ENCODE data around the gene TROAP.

DNA sequence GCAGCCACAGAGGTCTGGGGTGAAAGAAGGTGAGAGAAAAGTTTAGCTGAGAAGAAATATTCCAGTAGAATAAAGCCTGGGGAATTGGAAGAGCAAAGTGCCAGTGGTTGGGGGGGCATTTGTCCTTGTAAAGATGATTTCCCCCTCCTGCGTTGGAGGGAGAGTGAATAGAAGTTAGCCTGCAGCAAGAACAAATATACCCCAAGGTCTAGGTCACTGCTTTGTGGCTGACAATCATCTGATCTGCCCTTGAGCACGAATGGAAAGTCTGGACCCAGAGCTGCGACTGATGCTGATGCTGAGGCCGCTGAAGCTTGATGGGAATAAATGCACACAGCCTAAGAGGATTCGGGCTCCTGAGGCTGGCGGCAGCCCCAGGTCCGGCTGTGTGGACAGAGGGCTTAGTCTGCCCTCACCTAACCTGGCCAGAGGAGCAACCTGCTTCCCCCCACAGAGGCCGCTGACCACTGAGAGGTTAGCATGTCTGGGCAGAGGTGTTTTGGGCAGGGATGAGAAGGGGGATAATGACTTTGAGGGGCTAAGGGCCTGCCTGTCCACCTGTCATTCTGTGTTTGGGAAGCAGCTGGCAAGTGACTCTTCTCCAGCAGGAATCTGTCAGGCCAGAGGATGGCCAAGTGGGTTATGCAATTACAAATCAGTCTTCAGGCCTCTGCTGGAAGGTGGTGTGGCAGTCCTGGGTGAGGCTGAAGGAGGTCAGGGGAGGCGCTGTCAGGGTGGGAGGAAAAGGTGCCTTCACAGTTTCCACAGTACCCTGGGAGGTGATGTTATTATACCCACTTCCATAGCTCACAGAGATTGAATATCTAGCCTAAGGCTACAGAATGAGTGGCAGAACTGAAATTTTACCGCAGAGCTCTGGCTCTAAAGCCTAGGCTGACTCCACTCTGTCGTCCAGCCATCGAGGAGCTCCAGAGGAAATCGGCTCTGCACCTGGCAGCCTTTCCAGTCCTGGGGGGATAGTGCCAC lies 46.5 kb upstream of the TROAP start:
- no peak for TF ChIP-seq POLR2A (IDR thresholded peaks at IDR 0.05)
- TF ChIP-seq, protein P1, sequence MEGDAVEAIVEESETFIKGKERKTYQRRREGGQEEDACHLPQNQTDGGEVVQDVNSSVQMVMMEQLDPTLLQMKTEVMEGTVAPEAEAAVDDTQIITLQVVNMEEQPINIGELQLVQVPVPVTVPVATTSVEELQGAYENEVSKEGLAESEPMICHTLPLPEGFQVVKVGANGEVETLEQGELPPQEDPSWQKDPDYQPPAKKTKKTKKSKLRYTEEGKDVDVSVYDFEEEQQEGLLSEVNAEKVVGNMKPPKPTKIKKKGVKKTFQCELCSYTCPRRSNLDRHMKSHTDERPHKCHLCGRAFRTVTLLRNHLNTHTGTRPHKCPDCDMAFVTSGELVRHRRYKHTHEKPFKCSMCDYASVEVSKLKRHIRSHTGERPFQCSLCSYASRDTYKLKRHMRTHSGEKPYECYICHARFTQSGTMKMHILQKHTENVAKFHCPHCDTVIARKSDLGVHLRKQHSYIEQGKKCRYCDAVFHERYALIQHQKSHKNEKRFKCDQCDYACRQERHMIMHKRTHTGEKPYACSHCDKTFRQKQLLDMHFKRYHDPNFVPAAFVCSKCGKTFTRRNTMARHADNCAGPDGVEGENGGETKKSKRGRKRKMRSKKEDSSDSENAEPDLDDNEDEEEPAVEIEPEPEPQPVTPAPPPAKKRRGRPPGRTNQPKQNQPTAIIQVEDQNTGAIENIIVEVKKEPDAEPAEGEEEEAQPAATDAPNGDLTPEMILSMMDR (IDR thresholded peaks at IDR 0.05), result no peak

Data from lower leg skin (tissue), 3 donors.